K562 (cell line): Measurements from ENCODE around the gene EPB41L3. TPM values are rescaled to one million over a fixed set of nuclear protein-coding genes. Genes with fewer than 3 reads are reported as not detected.

Source experiments
- ATAC-seq: fragments of 200-7000 bp; cut with Tn5 transposase; 3 replicates; pipeline ENCODE4 v1.9.1; 2020; ENCODE audit warnings: moderate library complexity
- BruUV-seq: library from RNA; stranded (reverse); fragments of 400-500 nt; replicated peaks from 2 replicates; lab custom pipeline; 2021; lab: Mats Ljungman, UMichigan
- CTCF ChIA-PET: fragments of 300-600 bp; formaldehyde crosslinking; extraction: SDS; loops from one replicate; lab custom pipeline; 2021; ENCODE audit warnings: low intra/inter-chr PET ratio; lab: Yijun Ruan, JAX
- POLR2A ChIA-PET: fragments of 300-600, 350-650 bp; sonication (Branson Sonifier 250); formaldehyde crosslinking; extraction: SDS; loops from one replicate; lab custom pipeline; 2021; ENCODE audit warnings: antibody characterized with exemption, inconsistent platforms; lab: Yijun Ruan, JAX
- DNase-seq, 4 experiments: peaks; one replicate each; pipeline versions ENCODE4 v3.0.0 to v3.0.0-alpha.2; 2011 to 2018; ENCODE audit warnings: low spot score in 3 of 4, mixed read lengths in 3 of 4; ENCODE audit errors: extremely low read depth in 1 of 4
- FAIRE-seq: peaks from 2 replicates; lab custom pipeline; 2011; peaks lifted over from hg19 to GRCh38; lab: Jason Lieb, UNC
- H2AFZ ChIP-seq: 2 replicates; pipeline ENCODE4 v1.6.0; 2011; ENCODE audit warnings: low read depth, low read length, control low read depth, inconsistent platforms
- H3K27ac ChIP-seq: fragments of 200-600 bp; 3 replicates; pipeline ENCODE4 v1.8.0; 2011; ENCODE audit warnings: low read depth, mild to moderate bottlenecking, control low read depth, inconsistent platforms, low read length, moderate library complexity, mixed read lengths; ENCODE audit errors: extremely low read depth
- H3K27me3 ChIP-seq, 2 experiments: fragments of 300-600 bp in 1 of 2; 2 replicates in 1 of 2; 3 replicates in 1 of 2; pipeline versions ENCODE4 v1.6.0 to v1.8.0; 2011; ENCODE audit warnings: inconsistent platforms in 2 of 2, low read length in 2 of 2, mild to moderate bottlenecking in 1 of 2, mixed read lengths in 1 of 2, moderate library complexity in 1 of 2; ENCODE audit not compliant: control insufficient read depth in 2 of 2, insufficient read depth in 2 of 2
- H3K36me3 ChIP-seq: fragments of 300-600 bp; 3 replicates; pipeline ENCODE4 v1.8.0; 2011; ENCODE audit warnings: mild to moderate bottlenecking, low read length, inconsistent platforms; ENCODE audit not compliant: control insufficient read depth, insufficient read depth
- H3K4me1 ChIP-seq, 2 experiments: fragments of 200-600 bp in 1 of 2; replicated peaks in 1 of 2; 2 replicates in 1 of 2; 3 replicates in 1 of 2; pipeline versions ENCODE4 v1.5.1 to v1.8.0; 2011; ENCODE audit warnings: inconsistent platforms in 2 of 2, low read length in 2 of 2, mild to moderate bottlenecking in 1 of 2, mixed read lengths in 1 of 2, moderate library complexity in 1 of 2; ENCODE audit not compliant: control insufficient read depth in 2 of 2, insufficient read depth in 2 of 2
- H3K4me2 ChIP-seq: 2 replicates; pipeline ENCODE4 v1.6.1; 2011; ENCODE audit warnings: low read length, control low read depth, inconsistent platforms, mixed read lengths; ENCODE audit not compliant: insufficient read depth
- H3K4me3 ChIP-seq: fragments of 200-600 bp; sonication (generic), shearing (Covaris generic); 2 replicates; pipeline ENCODE4 v1.5.1; 2016; ENCODE audit warnings: control low read depth, inconsistent platforms
- H3K79me2 ChIP-seq: fragments of 200-600 bp; 3 replicates; pipeline ENCODE4 v1.8.0; 2011; ENCODE audit warnings: low read length, inconsistent platforms; ENCODE audit not compliant: control insufficient read depth, insufficient read depth
- H3K9ac ChIP-seq, 2 experiments: 2 replicates each; pipeline versions ENCODE4 v1.6.0 to v1.6.1; 2011; ENCODE audit warnings: low read depth in 2 of 2, low read length in 2 of 2, control low read depth in 1 of 2, inconsistent platforms in 1 of 2, mild to moderate bottlenecking in 1 of 2, mixed read lengths in 1 of 2; ENCODE audit not compliant: insufficient read depth in 1 of 2
- H3K9me1 ChIP-seq: one replicate; pipeline ENCODE4 v1.6.0; 2011; ENCODE audit warnings: inconsistent platforms, mild to moderate bottlenecking, low read length, moderate library complexity; ENCODE audit not compliant: control insufficient read depth, insufficient read depth
- H3K9me3 ChIP-seq: replicated peaks from 2 replicates; pipeline ENCODE4 v1.5.1; 2011; ENCODE audit warnings: low read depth, low read length, inconsistent platforms; ENCODE audit not compliant: control insufficient read depth, insufficient read depth
- H4K20me1 ChIP-seq: replicated peaks from 2 replicates; pipeline ENCODE4 v1.6.1; 2011; ENCODE audit warnings: low read length, inconsistent platforms, mixed read lengths; ENCODE audit not compliant: control insufficient read depth, insufficient read depth
- TAF7 ChIP-seq: fragments of 450-650 bp; IDR thresholded peaks from 2 replicates; pipeline ENCODE4 v1.6.1; 2016; ENCODE audit warnings: missing genetic modification characterization, missing compliant biosample characterization
- ZNF354B ChIP-seq: fragments of 250-450 bp; sonication (Bioruptor Pico); IDR thresholded peaks from 2 replicates; pipeline ENCODE4 v1.4.0; 2020
- ZNF696 ChIP-seq: fragments of 250-450 bp; sonication (Bioruptor Pico); conservative IDR thresholded peaks from 2 replicates; pipeline ENCODE4 v1.4.0; 2020; ENCODE audit warnings: mild to moderate bottlenecking, moderate library complexity
- WGBS: fragments of 100-300 bp; shearing (Covaris generic); methylation state at CpG from one replicate; pipeline ENCODE4 v1.1.6; 2016; ENCODE audit warnings: low coverage, mixed read lengths; ENCODE audit not compliant: insufficient coverage; ENCODE audit errors: missing lambda C conversion rate; 5-methylcytosine and 5-hydroxymethylcytosine counted together
- in situ Hi-C: fragments of 300-500 bp; cut with MboI; formaldehyde crosslinking; loops from 4 replicates; pipeline ENCODE4 v1.15.0; 2018; ENCODE audit warnings: inconsistent platforms, mixed read lengths
- intact Hi-C: fragments of 100-400 bp; cut with micrococcal nuclease; formaldehyde crosslinking; loops from 2 replicates; pipeline ENCODE4 v1.14.2; 2022
- polyA plus RNA-seq, 8 experiments: library from polyadenylated mRNA; depleted of rRNA in 4 of 8; stranded (reverse) in 5 of 8; unstranded in 3 of 8; fragments of >200 nt; fragmentation: Nextera tagmentation in 2 of 8; fragmentation: Illumina TruSeq in 1 of 8; extraction: Ambion mirVana in 2 of 8; extraction: Trizol in 1 of 8; gene quantifications; 2 replicates each; pipeline versions ENCODE4 v1.2.1 to v1.2.3, GENCODE V29; 2011 to 2014; ENCODE audit warnings: inconsistent platforms in 1 of 8, missing spikeins in 1 of 8
- total RNA-seq, 7 experiments: library from RNA; depleted of rRNA in 6 of 7; stranded (reverse); fragments of >200 nt in 6 of 7; fragmentation: Illumina TruSeq in 2 of 7; extraction: Trizol in 2 of 7; gene quantifications; 2 replicates each; pipeline versions ENCODE4 v1.2.1 to v1.2.3, GENCODE V29; 2011 to 2021; ENCODE audit warnings: low replicate concordance in 1 of 7
- TF ChIP-seq, protein P1 (sequence below): fragments of 450-650 bp; IDR thresholded peaks from 2 replicates; pipeline ENCODE4 v1.6.1; 2016
- TF ChIP-seq, protein P2 (sequence below), 2 experiments: fragments of 450-650 bp; IDR thresholded peaks; 2 replicates each; pipeline ENCODE4 v1.6.1; 2016
- TF ChIP-seq, protein P3 (sequence below): fragments of 250-450 bp; sonication (Bioruptor Pico); IDR thresholded peaks from 2 replicates; pipeline ENCODE4 v1.4.0; 2020; ENCODE audit warnings: borderline replicate concordance
- TF ChIP-seq, protein P4 (sequence below): fragments of 250-450 bp; sonication (Bioruptor Pico); IDR thresholded peaks from 2 replicates; pipeline ENCODE4 v1.9.0; 2021; ENCODE audit warnings: mild to moderate bottlenecking
- TF ChIP-seq, protein P5 (sequence below): fragments of 450-650 bp; IDR thresholded peaks from 2 replicates; pipeline ENCODE4 v1.6.1; 2016; ENCODE audit warnings: low read depth

The EPB41L3 gene
- total and polyA plus RNA-seq, 9 of the 15 experiments (the other 6 are each of a cell fraction or from before 2014, with no cell fraction given), result 0.44 to 0.49 TPM; not detected in 7

DNA sequence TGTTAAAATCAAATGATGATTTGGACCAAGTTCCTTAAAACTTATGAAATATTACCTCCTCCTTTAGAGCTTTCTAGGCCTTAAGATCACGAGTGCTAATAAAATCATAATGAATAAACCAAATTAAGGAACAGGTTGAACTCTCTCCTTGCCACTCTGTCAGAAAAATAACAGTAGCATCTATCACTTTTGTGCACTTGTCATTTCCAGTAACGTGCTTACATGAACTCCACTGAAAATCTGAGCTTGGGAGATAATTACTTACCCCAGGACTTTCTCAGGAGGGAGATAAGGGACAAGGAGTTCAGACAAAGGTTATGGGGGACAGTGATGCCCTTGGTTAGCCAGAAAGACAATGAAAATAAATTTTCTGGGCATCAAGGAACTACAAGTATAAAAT is 36.0 kb downstream of the EPB41L3 start:
- 0% methylated on average over 2 of the region's 2 CpGs for WGBS
- POLR2A ChIA-PET, result no interaction called here
- TF ChIP-seq, protein P1, sequence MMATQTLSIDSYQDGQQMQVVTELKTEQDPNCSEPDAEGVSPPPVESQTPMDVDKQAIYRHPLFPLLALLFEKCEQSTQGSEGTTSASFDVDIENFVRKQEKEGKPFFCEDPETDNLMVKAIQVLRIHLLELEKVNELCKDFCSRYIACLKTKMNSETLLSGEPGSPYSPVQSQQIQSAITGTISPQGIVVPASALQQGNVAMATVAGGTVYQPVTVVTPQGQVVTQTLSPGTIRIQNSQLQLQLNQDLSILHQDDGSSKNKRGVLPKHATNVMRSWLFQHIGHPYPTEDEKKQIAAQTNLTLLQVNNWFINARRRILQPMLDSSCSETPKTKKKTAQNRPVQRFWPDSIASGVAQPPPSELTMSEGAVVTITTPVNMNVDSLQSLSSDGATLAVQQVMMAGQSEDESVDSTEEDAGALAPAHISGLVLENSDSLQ, result no peak
- TF ChIP-seq, protein P2, sequence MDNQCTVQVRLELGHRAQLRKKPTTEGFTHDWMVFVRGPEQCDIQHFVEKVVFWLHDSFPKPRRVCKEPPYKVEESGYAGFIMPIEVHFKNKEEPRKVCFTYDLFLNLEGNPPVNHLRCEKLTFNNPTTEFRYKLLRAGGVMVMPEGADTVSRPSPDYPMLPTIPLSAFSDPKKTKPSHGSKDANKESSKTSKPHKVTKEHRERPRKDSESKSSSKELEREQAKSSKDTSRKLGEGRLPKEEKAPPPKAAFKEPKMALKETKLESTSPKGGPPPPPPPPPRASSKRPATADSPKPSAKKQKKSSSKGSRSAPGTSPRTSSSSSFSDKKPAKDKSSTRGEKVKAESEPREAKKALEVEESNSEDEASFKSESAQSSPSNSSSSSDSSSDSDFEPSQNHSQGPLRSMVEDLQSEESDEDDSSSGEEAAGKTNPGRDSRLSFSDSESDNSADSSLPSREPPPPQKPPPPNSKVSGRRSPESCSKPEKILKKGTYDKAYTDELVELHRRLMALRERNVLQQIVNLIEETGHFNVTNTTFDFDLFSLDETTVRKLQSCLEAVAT (IDR thresholded peaks at IDR 0.05), result no peak
- TF ChIP-seq, protein P3, sequence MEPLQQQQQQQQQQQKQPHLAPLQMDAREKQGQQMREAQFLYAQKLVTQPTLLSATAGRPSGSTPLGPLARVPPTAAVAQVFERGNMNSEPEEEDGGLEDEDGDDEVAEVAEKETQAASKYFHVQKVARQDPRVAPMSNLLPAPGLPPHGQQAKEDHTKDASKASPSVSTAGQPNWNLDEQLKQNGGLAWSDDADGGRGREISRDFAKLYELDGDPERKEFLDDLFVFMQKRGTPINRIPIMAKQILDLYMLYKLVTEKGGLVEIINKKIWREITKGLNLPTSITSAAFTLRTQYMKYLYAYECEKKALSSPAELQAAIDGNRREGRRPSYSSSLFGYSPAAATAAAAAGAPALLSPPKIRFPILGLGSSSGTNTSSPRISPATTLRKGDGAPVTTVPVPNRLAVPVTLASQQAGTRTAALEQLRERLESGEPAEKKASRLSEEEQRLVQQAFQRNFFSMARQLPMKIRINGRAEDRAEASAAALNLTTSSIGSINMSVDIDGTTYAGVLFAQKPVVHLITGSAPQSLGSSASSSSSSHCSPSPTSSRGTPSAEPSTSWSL, result no peak
- TF ChIP-seq, protein P4, sequence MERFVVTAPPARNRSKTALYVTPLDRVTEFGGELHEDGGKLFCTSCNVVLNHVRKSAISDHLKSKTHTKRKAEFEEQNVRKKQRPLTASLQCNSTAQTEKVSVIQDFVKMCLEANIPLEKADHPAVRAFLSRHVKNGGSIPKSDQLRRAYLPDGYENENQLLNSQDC, result no peak
- TF ChIP-seq ZNF354B (CRISPR knock-in tag), result no peak
- TF ChIP-seq ZNF696 (CRISPR knock-in tag), result no peak
- no peak for TF ChIP-seq TAF7 (tag)
- TF ChIP-seq, protein P5, sequence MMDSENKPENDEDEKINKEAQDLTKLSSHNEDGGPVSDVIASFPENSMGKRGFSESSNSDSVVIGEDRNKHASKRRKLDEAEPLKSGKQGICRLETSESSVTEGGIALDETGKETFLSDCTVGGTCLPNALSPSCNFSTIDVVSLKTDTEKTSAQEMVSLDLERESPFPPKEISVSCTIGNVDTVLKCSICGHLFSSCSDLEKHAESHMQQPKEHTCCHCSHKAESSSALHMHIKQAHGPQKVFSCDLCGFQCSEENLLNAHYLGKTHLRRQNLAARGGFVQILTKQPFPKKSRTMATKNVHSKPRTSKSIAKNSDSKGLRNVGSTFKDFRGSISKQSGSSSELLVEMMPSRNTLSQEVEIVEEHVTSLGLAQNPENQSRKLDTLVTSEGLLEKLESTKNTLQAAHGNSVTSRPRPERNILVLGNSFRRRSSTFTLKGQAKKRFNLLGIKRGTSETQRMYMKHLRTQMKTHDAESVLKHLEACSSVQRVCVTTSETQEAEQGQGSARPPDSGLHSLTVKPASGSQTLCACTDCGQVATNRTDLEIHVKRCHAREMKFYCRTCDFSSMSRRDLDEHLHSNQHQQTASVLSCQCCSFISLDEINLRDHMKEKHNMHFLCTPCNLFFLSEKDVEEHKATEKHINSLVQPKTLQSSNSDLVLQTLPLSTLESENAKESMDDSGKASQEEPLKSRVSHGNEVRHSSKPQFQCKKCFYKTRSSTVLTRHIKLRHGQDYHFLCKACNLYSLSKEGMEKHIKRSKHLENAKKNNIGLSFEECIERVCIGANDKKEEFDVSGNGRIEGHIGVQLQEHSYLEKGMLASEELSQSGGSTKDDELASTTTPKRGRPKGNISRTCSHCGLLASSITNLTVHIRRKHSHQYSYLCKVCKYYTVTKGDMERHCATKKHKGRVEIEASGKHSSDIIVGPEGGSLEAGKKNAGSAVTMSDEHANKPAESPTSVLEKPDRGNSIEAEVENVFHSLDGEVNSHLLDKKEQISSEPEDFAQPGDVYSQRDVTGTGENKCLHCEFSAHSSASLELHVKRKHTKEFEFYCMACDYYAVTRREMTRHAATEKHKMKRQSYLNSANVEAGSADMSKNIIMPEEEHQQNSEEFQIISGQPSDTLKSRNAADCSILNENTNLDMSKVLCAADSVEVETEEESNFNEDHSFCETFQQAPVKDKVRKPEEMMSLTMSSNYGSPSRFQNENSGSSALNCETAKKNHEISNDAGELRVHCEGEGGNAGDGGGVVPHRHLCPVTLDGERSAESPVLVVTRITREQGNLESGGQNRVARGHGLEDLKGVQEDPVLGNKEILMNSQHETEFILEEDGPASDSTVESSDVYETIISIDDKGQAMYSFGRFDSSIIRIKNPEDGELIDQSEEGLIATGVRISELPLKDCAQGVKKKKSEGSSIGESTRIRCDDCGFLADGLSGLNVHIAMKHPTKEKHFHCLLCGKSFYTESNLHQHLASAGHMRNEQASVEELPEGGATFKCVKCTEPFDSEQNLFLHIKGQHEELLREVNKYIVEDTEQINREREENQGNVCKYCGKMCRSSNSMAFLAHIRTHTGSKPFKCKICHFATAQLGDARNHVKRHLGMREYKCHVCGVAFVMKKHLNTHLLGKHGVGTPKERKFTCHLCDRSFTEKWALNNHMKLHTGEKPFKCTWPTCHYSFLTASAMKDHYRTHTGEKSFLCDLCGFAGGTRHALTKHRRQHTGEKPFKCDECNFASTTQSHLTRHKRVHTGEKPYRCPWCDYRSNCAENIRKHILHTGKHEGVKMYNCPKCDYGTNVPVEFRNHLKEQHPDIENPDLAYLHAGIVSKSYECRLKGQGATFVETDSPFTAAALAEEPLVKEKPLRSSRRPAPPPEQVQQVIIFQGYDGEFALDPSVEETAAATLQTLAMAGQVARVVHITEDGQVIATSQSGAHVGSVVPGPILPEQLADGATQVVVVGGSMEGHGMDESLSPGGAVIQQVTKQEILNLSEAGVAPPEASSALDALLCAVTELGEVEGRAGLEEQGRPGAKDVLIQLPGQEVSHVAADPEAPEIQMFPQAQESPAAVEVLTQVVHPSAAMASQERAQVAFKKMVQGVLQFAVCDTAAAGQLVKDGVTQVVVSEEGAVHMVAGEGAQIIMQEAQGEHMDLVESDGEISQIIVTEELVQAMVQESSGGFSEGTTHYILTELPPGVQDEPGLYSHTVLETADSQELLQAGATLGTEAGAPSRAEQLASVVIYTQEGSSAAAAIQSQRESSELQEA, result no peak

More for the DNA sequence above, 36.0 kb downstream of the EPB41L3 start:
- H4K20me1 ChIP-seq, result no peaks in the 10 kb centered on the region
- CTCF ChIA-PET, result no interaction called here
- ATAC-seq, result no peak
- no peaks in the 10 kb centered on the region for H3K27me3 ChIP-seq
- in situ Hi-C loops (no loop called here), intact Hi-C loops (no loop called here)
- no TSS peak for BruUV-seq
- H3K4me3 ChIP-seq, result no peak overlapping the region
- H3K36me3 ChIP-seq, result no peaks in the 10 kb centered on the region
- H3K27ac ChIP-seq, result no peak overlapping the region
- no peaks in the 10 kb centered on the region for H3K4me1 ChIP-seq
- H3K9me1 ChIP-seq, result no peaks in the 10 kb centered on the region
- no peak for DNase-seq
- H2AFZ ChIP-seq, result no peak overlapping the region
- H3K9me3 ChIP-seq, result no peaks in the 10 kb centered on the region
- FAIRE-seq, result no peak
- no peak overlapping the region for H3K9ac ChIP-seq
- no peaks in the 10 kb centered on the region for H3K79me2 ChIP-seq
- no peak overlapping the region for H3K4me2 ChIP-seq
